Vagina (tissue), 2 donors: Measurements from ENCODE around the gene RAC2. TPM values are rescaled to one million over a fixed set of nuclear protein-coding genes. Genes with fewer than 3 reads are reported as not detected.
A peak's percentile ranks its signal among the peaks of the same experiment; 100 is the strongest.

Source experiments
- DNase-seq, 2 donors: peaks; one replicate each; pipeline ENCODE4 v3.0.0-alpha.2; 2017; ENCODE audit errors: extremely low spot score in 2 of 2
- H3K27ac ChIP-seq: fragments of 200-600 bp; sonication (generic); one replicate; pipeline ENCODE4 v1.5.1; 2019
- H3K27me3 ChIP-seq: fragments of 200-600 bp; sonication (generic); one replicate; pipeline ENCODE4 v1.5.1; 2019
- H3K36me3 ChIP-seq, 2 donors: fragments of 200-600 bp; sonication (generic); one replicate each; pipeline ENCODE4 v1.5.1; 2017 to 2019
- H3K4me1 ChIP-seq: fragments of 200-600 bp; sonication (generic); one replicate; pipeline ENCODE4 v1.5.1; 2019
- H3K4me3 ChIP-seq, 2 donors: fragments of 200-600 bp; sonication (generic); 1 replicate in 1 of 2; 2 replicates in 1 of 2; pipeline ENCODE4 v1.5.1; 2016 to 2019
- H3K9me3 ChIP-seq: fragments of 200-600 bp; sonication (generic); one replicate; pipeline ENCODE4 v1.5.1; 2019
- POLR2A ChIP-seq, 2 donors: fragments of 450-650 bp; IDR thresholded peaks; one replicate each; pipeline ENCODE4 v1.6.1; 2017; ENCODE audit warnings: antibody characterized with exemption in 2 of 2, mild to moderate bottlenecking in 2 of 2, moderate library complexity in 2 of 2
- POLR2AphosphoS5 ChIP-seq, 2 donors: sonication (generic); formaldehyde crosslinking; IDR thresholded peaks; one replicate each; pipeline ENCODE4 v1.9.0; 2017; ENCODE audit warnings: antibody characterized with exemption in 2 of 2, mild to moderate bottlenecking in 2 of 2, low read depth in 1 of 2; ENCODE audit not compliant: insufficient read depth in 1 of 2
- intact Hi-C: fragments of 100-400 bp; cut with DNase I; formaldehyde crosslinking; loops from one replicate; pipeline ENCODE4 v1.15.1; 2023
- total RNA-seq: library from RNA; depleted of rRNA; stranded (reverse); fragments of >200 nt; gene quantifications from one replicate; pipeline ENCODE4 v1.2.3, GENCODE V29; 2016
- TF ChIP-seq, protein P1 (sequence below), 3 experiments: fragments of 450-650 bp in 2 of 3; fragments of 200-600 bp in 1 of 3; sonication (generic) in 1 of 3; IDR thresholded peaks; one replicate each; pipeline ENCODE4 v1.5.1; 2017 to 2019; ENCODE audit warnings: antibody characterized with exemption in 3 of 3, mild to moderate bottlenecking in 2 of 3, moderate library complexity in 2 of 3

RAC2 gene
- 15.7 TPM for total RNA-seq

DNA sequence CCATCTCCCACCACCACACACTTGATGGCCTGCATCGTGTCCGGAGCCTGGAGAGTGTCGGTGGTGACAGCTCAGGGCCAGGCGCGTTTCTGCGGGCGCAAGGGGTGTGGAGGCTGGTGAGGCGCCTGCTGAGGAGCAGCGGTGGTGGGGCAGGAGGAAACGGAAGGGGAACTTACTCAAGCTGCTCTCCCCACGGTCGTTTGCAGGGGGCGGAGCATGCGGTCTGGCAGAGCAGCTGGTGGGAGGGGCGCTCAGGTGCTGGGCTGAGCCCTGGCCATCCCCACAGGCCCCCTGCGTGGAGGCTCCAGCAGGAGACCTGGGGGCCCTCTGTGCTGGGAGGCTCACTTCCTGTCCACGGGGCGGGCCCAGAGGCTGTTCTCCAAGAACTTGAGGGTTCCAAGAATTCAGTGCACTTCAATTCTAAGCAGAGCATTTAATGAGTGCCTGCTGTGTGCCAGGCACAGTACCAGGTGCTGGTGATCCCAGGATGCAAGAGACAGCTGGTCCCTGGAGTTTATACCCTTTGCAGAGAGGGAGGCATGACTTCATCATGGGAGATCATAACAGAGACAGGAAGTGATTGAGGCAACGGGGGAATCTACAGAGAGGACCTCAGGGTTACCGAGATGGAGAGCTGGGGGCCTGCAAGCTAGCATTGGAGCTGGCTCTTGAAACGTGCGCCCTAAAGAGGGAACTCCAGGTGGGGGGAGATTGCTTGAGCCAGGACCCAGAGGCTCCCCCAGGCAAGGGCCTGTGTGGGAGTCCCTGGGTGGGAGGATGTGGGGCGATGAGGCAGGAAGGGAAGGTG is at the start of gene RAC2:
Gene RAC2 (minus strand): TSS at position 156 of the 808 bp plus-strand sequence. CDS start 121 bp downstream, at position 35.
- Histone ChIP-seq H3K27ac (peak within 1 kb of the TSS; percentile 13), H3K4me1 (no peaks in the 10 kb centered on the region), H3K27me3 (no peaks in the 10 kb centered on the region), H3K36me3 (no peaks in the 10 kb centered on the region), H3K4me3 (peak within 1 kb of the TSS; percentile 35 to 38), H3K9me3 (no peaks in the 10 kb centered on the region)
- TF ChIP-seq POLR2AphosphoS5 (IDR thresholded peaks at IDR 0.05; ENCODE audit: insufficient read depth in 1 of 2, low read depth in 1 of 2): peak in 1 of 2 donors; percentile 18
- no peak for TF ChIP-seq POLR2A (IDR thresholded peaks at IDR 0.05)
- intact Hi-C loops: no loop called here
- DNase-seq: no peak

- Histone ChIP-seq H3K36me3 (no peaks in the 10 kb centered on the region), H3K4me3 (no peak overlapping the region), H3K27me3 (no peaks in the 10 kb centered on the region), H3K9me3 (no peaks in the 10 kb centered on the region), H3K4me1 (no peaks in the 10 kb centered on the region), H3K27ac (no peak overlapping the region)
- intact Hi-C loops: no loop called here
- TF ChIP-seq POLR2AphosphoS5 (IDR thresholded peaks at IDR 0.05; ENCODE audit: insufficient read depth in 1 of 2, low read depth in 1 of 2) (no peak), POLR2A (IDR thresholded peaks at IDR 0.05) (no peak)
- TF ChIP-seq, protein P1, sequence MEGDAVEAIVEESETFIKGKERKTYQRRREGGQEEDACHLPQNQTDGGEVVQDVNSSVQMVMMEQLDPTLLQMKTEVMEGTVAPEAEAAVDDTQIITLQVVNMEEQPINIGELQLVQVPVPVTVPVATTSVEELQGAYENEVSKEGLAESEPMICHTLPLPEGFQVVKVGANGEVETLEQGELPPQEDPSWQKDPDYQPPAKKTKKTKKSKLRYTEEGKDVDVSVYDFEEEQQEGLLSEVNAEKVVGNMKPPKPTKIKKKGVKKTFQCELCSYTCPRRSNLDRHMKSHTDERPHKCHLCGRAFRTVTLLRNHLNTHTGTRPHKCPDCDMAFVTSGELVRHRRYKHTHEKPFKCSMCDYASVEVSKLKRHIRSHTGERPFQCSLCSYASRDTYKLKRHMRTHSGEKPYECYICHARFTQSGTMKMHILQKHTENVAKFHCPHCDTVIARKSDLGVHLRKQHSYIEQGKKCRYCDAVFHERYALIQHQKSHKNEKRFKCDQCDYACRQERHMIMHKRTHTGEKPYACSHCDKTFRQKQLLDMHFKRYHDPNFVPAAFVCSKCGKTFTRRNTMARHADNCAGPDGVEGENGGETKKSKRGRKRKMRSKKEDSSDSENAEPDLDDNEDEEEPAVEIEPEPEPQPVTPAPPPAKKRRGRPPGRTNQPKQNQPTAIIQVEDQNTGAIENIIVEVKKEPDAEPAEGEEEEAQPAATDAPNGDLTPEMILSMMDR (IDR thresholded peaks at IDR 0.05): no peak
- DNase-seq: no peak
These were observed 49.1 kb upstream of the RAC2 start for GRCh38 chr22:37293172-37293571.

DNA sequence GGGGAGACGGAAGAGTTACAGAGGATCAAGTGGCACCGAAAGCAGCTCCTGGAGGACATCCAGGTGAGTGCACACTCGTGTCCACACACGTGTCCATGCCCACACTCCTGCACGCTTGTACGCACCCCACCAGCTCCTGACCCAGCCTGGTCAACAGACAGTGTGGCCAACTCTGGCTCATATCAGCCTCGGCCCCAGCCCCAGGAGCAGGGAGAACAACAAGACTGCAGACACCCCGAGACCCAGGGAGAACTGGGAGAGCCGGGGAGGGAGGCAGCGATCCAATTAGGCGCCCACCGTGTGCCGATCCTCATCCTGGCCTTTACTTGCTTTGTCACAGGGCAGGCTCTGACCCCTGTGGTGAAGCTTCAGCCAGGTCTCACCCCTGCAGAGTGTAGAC is 48.6 kb upstream of the RAC2 start:
- no peaks in the 10 kb centered on the region for H3K4me1 ChIP-seq
- H3K27me3 ChIP-seq: no peaks in the 10 kb centered on the region
- no peak for TF ChIP-seq POLR2A (IDR thresholded peaks at IDR 0.05)
- H3K9me3 ChIP-seq: no peaks in the 10 kb centered on the region
- H3K36me3 ChIP-seq: no peaks in the 10 kb centered on the region
- intact Hi-C loops: no loop called here
- no peak overlapping the region for H3K4me3 ChIP-seq
- no peak for DNase-seq
- no peak overlapping the region for H3K27ac ChIP-seq

DNA sequence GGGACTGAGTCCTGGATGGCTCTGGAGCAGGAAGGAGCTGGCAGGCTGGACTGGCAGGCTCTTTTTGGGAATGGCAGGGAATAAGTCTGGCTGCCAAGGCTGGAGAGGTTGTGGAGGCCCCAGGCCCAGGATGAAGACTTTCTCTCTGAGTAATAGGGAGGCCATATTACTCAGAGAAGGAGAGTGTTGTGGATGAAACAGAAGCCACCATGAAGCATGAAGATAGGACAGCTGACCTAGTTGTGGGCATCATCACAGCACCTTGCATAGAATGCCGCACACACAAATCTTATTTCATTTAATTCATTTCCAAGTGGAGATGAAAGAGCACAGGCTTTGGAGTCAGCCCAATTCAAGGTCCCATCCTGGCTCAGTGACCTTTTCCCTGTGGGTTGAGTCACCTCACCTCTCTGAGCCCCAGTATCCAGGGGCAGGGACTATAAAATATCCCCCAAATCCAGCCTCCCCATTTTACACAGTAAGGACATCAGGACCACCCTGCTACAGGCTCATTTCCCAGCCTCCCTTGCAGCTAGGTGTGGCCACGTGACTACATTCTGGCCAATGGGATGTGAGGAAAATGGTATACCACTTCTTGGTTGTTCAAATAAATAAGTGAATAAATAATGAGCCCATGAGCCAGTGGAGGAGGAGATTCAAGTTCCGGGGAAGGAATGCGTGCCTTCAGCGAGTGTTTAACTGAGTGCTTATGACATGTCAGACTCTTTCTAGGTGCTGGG is 47.7 kb upstream of the RAC2 start:
- H3K4me1 ChIP-seq: no peaks in the 10 kb centered on the region
- H3K9me3 ChIP-seq: no peaks in the 10 kb centered on the region
- TF ChIP-seq POLR2AphosphoS5 (IDR thresholded peaks at IDR 0.05; ENCODE audit: insufficient read depth in 1 of 2, low read depth in 1 of 2) (no peak), POLR2A (IDR thresholded peaks at IDR 0.05) (no peak)
- TF ChIP-seq, protein P1 (IDR thresholded peaks at IDR 0.05): no peak
- H3K36me3 ChIP-seq: no peaks in the 10 kb centered on the region
- no peak overlapping the region for H3K27ac ChIP-seq
- no peak overlapping the region for H3K4me3 ChIP-seq
- DNase-seq: no peak
- H3K27me3 ChIP-seq: no peaks in the 10 kb centered on the region
- intact Hi-C loops: no loop called here

GRCh38 chr22:37290737-37291136 is 46.7 kb upstream of the RAC2 start:
- no peaks in the 10 kb centered on the region for H3K36me3 ChIP-seq
- no peaks in the 10 kb centered on the region for H3K4me1 ChIP-seq
- no peaks in the 10 kb centered on the region for H3K27me3 ChIP-seq
- TF ChIP-seq, protein P1 (IDR thresholded peaks at IDR 0.05): no peak
- no peak for TF ChIP-seq POLR2AphosphoS5 (IDR thresholded peaks at IDR 0.05; ENCODE audit: insufficient read depth in 1 of 2, low read depth in 1 of 2)
- no peak for TF ChIP-seq POLR2A (IDR thresholded peaks at IDR 0.05)
- no peak overlapping the region for H3K4me3 ChIP-seq
- no peak overlapping the region for H3K27ac ChIP-seq
- intact Hi-C loops: no loop called here
- no peak for DNase-seq
- no peaks in the 10 kb centered on the region for H3K9me3 ChIP-seq
